Measurements from ENCODE around the gene KCNH4.
"Not testable (repeated sequence)": the region's sequence is repeated elsewhere in the genome, so short reads cannot be mapped to it uniquely, and the experiment has no call there.

Gene KCNH4

DNA sequence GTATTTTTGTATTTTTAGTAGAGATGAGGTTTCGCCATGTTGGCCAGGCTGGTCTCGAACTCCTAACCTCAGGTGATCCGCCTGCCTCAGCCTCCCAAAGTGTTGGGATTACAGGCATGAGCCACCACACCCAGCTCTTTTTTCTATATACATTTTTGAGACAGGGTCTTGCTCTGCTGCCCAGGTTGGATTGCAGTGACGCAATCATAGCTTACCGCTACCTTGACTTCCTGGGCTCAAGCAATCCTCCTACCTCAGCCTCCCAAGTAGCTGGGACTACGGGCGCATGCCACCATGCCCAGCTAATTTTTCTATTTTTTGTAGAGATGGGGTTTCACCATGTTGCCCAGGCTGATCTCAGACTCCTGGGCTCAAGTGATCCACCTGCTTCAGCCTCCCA lies 40.3 kb downstream of the KCNH4 start:
- in situ Hi-C loops (cut with HindIII; ENCODE audit: low sequenced_read_pairs), result not testable (repeated sequence)

GRCh38 chr17:42138749-42139492 lies 42.0 kb downstream of the KCNH4 start:
- in situ Hi-C loops (cut with HindIII; ENCODE audit: low sequenced_read_pairs), result no loop called here

DNA sequence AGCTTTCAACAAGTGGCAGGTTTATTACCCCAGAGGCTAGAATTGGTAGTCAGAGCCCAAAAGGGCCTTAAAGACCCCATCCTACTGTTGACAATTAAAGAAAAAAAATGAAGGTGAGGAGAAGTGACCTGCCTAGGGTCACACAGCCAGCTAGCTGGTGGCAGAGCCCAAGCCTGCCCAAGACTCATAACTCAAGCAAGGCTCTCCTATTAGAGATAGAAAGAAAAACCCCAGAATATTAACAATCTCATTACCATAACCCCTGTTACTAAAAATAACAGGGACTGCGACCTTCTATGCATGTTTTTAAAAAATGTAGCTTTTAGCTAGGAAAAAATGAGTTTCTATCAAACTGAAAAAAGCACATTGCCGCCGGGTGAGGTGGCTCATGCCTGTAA lies 44.3 kb downstream of the KCNH4 start:
- in situ Hi-C loops (cut with HindIII; ENCODE audit: low sequenced_read_pairs), result no loop called here

DNA sequence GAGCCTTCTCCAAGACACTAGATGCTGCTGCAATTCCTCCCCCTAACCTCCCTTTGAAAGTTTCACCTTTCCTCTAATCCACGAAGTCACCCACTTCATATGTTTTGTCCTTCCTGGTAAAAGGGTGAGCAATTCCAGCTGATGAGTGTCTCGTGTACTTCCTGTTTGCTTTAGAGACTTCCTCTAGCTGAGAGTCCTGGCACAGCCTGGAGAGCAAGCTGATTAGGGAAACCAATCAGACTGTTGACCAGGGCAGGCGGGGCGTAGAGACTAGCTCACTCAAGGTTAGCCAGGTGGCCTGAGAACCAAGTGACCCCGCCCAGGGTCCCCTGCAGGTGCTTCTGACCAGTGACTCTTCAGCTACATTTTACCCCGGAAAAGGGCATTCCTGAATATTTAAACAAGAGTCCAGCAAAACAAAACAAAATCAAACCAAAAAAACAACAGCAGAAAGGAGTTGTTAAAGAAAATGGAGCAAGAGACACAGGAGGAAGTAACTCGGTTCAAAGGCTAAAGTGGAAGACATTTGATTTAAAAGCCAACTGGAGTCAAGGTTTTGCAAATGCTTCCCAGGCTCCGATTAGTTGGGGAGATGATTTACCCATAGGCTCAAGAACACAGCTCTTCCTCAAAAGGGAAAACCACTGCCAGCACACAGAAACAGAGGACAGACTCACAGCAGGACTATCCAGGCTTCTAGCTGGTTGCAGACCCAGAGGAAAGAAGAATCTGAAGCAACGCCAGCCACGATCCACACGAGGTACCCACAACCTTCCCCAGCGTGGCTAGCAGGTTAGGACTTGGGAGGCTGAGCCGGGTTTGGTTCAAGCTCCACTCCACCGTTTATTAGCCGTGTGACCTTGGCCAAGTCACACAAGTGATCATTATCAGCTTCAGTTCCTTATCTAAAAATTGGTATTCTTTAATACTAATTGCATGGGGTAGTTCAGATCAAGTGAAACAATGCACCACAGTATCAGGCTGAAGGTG lies 45.0 kb downstream of the KCNH4 start:
- in situ Hi-C loops (cut with HindIII; ENCODE audit: low sequenced_read_pairs), result no loop called here

GRCh38 chr17:42135151-42135550 lies 45.8 kb downstream of the KCNH4 start:
- in situ Hi-C loops (cut with HindIII; ENCODE audit: low sequenced_read_pairs), result no loop called here

DNA sequence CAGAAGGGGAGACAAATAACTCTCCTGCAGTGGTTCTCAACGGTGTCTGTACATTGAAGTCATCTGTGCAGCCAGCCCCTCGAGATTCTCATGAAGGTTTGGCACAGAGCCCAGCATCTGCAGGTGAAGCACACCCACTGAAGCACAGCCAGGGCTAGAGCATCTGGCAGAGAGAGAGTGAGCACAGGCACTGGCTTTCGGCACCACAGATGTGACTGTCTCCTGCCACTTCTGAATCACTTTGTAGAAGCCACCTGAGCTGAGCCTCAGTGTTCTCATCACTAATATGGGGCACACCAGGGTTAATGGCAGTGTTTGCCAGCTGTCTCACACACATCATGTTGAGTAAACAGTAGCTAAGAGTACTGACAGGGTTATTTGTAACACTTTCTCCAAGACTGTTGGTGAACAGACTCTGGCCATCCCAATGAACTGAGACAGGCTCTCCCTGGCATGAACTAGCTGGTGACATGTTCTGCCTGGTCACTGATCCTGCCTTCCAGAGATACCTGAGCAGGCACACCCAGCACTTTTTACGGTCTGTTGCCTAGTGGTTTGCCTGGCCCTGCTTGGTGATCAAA lies 47.4 kb downstream of the KCNH4 start:
- in situ Hi-C loops (cut with HindIII; ENCODE audit: low sequenced_read_pairs), result no loop called here

DNA sequence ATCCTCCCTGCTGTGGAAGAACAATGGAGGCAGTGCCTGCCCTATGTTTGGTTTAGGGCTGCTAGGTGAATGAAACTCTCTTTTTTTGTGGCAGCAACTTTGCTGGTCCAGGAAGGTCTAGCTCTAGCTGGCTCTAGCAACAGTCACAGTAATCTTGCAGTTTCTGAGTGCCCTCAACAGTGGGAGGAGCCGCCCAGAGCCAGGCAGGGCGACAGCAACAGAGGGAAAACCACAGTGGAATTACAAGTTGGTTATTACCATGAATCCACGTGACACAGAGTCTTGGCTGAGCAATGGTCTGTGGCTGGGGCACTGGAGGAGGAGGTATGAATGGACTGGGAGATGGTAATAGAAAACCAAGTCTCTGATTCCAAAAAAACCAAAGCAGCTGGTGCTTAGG lies 48.0 kb downstream of the KCNH4 start:
- in situ Hi-C loops (cut with HindIII; ENCODE audit: low sequenced_read_pairs), result no loop called here

DNA sequence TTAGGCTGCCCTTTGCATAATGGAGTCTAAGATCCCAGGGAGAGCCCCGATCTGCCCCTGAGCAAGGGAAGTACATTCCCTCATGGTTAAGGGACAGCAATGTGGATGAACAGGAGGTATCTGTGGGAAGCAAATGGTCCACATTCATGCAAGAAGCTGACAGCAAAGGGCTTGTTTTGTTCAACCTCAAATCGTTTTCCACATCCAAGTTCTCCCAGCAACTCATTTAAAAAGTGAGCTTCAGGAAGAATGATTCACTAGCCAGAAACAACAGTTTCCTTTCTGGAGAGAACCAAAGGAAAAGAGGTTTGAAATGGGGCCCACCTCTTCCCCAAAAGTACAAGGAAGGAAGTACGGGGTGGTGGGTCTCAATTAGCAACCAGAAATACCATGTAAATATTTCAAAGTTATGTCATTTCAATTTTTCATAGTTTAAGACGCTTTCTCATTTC lies 48.9 kb downstream of the KCNH4 start:
- in situ Hi-C loops (cut with HindIII; ENCODE audit: low sequenced_read_pairs), result no loop called here

DNA sequence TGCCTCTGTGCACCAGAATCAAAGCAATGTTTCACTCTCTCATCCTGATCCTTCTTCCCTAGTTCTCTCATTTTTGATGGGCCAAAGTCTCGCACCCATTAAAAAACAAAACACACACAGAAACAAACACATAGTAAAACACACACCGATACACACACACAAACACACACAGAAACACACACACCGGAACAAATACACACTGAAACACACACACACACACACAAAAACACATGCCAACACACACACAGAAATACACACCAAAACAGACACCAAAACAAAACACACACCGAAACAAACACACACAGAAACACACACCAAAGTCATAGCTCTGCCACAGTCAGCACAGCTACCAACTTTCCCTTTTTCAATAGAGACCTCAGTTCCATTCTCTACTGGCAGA lies 49.7 kb downstream of the KCNH4 start:
- in situ Hi-C loops (cut with HindIII; ENCODE audit: low sequenced_read_pairs), result no loop called here

- in situ Hi-C loops (cut with HindIII; ENCODE audit: low sequenced_read_pairs), result no loop called here
These were observed 50.5 kb downstream of the KCNH4 start for GRCh38 chr17:42130310-42130936.

DNA sequence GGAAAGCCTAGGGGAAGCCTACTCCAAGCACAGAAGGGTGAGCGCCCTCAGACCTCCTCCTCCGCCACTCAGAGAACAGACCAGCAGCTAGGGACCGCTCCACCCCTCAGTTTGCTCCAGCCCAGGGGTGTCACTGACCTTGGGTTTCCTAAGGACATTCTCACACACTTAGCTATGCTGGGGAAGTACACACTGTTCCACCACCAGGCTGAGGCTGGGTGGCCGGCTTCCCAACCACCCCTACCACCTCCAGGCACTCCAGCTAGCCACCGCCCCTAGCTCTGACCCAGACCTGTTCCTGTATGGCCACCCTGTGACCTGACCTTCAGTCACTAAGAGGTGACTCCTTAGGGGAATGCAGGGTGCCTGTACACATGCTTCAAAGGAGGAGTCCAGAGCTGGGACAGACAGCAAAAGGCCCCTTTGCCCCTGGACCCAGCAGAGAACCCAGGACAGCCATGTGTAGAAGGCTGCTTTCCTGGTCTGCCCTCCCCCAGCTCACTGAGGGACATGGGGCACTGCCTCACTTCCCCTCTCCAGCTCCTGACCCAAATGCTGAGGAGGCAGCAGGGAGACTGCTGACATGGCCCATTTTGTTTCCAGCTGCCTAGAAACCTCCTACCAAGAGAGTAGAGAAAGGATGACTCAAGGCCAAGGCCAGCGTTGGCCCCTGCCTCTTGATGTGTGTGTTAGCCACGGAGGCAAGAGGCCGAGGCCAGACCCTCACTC lies 51.7 kb downstream of the KCNH4 start:
- in situ Hi-C loops (cut with HindIII; ENCODE audit: low sequenced_read_pairs), result no loop called here

DNA sequence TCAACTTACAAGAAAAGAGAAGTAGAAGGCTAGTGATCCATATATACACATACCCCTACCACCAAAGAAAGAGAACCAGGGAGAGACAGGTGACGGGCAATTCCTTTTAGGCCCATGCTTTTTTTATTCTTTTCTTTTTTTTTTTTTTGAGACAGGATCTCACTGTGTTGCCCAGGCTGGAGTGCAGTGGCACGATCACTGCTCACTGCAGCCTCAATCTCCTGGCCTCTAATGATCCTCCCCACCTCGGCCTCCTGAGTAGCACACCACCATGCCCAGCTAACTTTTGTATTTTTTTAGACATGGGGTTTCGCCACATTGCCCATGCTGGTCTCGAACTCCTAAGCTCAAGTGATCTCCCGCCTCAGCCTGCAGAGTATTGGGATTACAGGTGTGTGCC lies 53.5 kb downstream of the KCNH4 start:
- in situ Hi-C loops (cut with HindIII; ENCODE audit: low sequenced_read_pairs), result no loop called here

- in situ Hi-C loops (cut with HindIII; ENCODE audit: low sequenced_read_pairs), result no loop called here
These were observed 54.1 kb downstream of the KCNH4 start for GRCh38 chr17:42126836-42127235.

DNA sequence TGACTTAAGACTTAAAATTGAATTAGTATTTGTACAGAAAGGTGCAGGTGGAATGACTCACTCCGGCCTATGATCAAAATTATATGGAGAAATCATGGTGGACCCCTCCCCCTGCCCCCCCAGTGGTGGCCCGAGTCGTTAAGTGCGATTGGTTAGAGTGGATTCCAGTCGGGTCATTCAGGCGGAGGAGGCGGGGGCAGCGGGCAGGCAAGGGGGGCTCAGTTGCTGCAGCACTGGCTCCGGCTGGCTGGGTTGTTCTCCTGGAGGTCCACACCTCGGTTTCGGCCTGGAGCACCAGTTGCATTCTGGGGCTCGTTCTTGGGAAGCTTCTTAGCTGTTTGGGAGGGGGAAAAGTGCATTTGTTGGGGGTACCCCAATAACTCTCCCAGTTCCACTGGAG lies 55.4 kb downstream of the KCNH4 start:
- in situ Hi-C loops (cut with HindIII; ENCODE audit: low sequenced_read_pairs), result no loop called here

- in situ Hi-C loops (cut with HindIII; ENCODE audit: low sequenced_read_pairs), result no loop called here
These were observed 56.7 kb downstream of the KCNH4 start for GRCh38 chr17:42124256-42124655.

- in situ Hi-C loops (cut with HindIII; ENCODE audit: low sequenced_read_pairs), result no loop called here
These were observed 58.3 kb downstream of the KCNH4 start, which contains the start of gene HSPB9 for GRCh38 chr17:42122371-42123303. HSPB9 (plus strand) TSS chr17:42122804; CDS start chr17:42122851, 47 bp downstream.

DNA sequence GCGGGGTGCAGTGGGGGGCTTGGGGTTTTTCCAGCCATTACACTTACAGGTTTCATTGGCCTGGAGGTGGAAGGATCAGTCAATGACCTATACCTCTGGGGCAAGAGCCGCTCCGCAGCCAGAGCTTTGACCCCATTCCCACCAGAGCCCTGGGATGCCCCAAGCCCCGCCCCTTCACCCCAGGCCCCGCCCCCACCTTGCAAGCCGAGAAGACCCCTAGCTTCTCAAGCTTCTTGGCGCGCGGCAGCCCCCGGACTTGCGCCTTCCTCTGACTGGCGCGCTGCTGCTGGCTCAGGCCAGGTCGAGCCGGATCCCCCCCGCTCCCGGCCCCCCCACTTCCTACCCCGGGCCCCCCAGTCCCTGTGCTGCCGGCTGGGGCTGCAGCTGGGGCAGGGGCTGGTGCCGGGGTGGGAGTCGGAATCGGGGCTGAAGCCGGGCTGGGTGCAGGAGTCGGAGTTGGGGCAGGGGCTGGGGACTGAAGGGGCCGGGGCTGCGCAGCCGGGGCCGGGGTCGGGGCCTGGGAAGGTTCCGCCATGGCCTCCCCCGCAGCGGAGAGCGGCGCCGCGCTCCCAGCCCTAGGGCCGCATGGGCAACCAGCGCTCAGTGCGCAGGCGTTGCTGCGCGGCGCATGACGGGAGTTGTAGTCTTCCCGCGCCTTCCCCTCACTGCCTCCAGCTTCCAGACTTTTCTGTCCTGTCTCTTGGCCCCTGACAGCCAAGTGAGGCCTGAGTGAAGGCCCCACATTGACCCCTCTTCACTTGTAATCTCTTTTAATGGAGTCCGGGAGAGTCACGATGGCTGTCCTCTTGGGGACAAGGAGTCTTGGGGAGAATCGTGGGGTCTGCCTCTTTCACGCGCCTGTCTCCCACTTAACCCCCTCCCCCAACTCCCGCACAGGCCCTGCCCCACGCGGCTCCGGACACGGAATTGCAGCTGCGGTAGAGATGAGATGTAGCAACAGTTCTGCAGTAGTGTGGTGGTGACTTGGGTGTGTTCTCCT lies 59.9 kb downstream of the KCNH4 start, which contains the start of gene KAT2A:
Gene KAT2A (minus strand): TSS at position 598 of the 1,000 bp plus-strand sequence. CDS start 63 bp downstream, at position 535.
- in situ Hi-C loops (cut with HindIII; ENCODE audit: low sequenced_read_pairs), result no loop called here

Data from DLD1 (cell line).